OCI-LY7 (cell line): ENCODE results near the gene PPP2R1A. TPM values are rescaled to one million over a fixed set of nuclear protein-coding genes. Genes with fewer than 3 reads are reported as not detected.

ENCODE experiments used
- BruUV-seq: library from RNA; stranded (reverse); fragments of 400-500 nt; replicated peaks from 2 replicates; lab custom pipeline; 2021; lab: Mats Ljungman, UMichigan
- CTCF ChIA-PET: fragments of 300-600 bp; sonication (Branson Sonifier 250); formaldehyde crosslinking; loops from one replicate; lab custom pipeline; 2022; ENCODE audit warnings: antibody characterized with exemption; ENCODE audit not compliant: unreplicated experiment; lab: Charles Lee
- POLR2A ChIA-PET: fragments of 300-600 bp; sonication (Branson Sonifier 250); formaldehyde crosslinking; loops from one replicate; lab custom pipeline; 2022; ENCODE audit warnings: antibody characterized with exemption; lab: Charles Lee
- DNase-seq: peaks from one replicate; pipeline ENCODE4 v3.0.0-alpha.2; 2015; ENCODE audit warnings: low spot score
- H2AFZ ChIP-seq: fragments of 200-600 bp; sonication (generic), shearing (Covaris generic); 2 replicates; pipeline ENCODE4 v1.6.1; 2014; ENCODE audit warnings: mild to moderate bottlenecking, antibody characterized with exemption, low read length, moderate library complexity
- H3K27ac ChIP-seq: fragments of 200-600 bp; sonication (generic); 2 replicates; pipeline ENCODE4 v1.5.1; 2014; ENCODE audit warnings: mixed run types, low read depth, mild to moderate bottlenecking, moderate library complexity, low read length, inconsistent platforms; ENCODE audit not compliant: poor library complexity, severe bottlenecking
- H3K36me3 ChIP-seq: fragments of 200-600 bp; sonication (generic); 2 replicates; pipeline ENCODE4 v1.6.1; 2014; ENCODE audit warnings: mild to moderate bottlenecking, antibody characterized with exemption, low read length, moderate library complexity, mixed read lengths; ENCODE audit not compliant: insufficient read depth
- H3K4me1 ChIP-seq: fragments of 200-600 bp; sonication (generic); 2 replicates; pipeline ENCODE4 v1.5.1; 2014; ENCODE audit warnings: mild to moderate bottlenecking, low read length; ENCODE audit not compliant: insufficient read depth, poor library complexity, severe bottlenecking
- H3K4me2 ChIP-seq: fragments of 200-600 bp; sonication (generic); 2 replicates; pipeline ENCODE4 v1.6.1; 2014; ENCODE audit warnings: mild to moderate bottlenecking, low read length
- H3K4me3 ChIP-seq: fragments of 200-600 bp; sonication (generic); 2 replicates; pipeline ENCODE4 v1.5.1; 2014; ENCODE audit warnings: mild to moderate bottlenecking, low read depth, low read length; ENCODE audit not compliant: poor library complexity, severe bottlenecking
- H3K79me2 ChIP-seq: fragments of 200-600 bp; sonication (generic); 2 replicates; pipeline ENCODE4 v1.6.1; 2016; ENCODE audit warnings: low read depth, mild to moderate bottlenecking, low read length, moderate library complexity, mixed read lengths; ENCODE audit not compliant: insufficient read depth
- H3K9me2 ChIP-seq: fragments of 200-600 bp; sonication (generic); 2 replicates; pipeline ENCODE4 v1.6.1; 2016; ENCODE audit warnings: mild to moderate bottlenecking, low read length, mixed read lengths; ENCODE audit not compliant: insufficient read depth
- H3K9me3 ChIP-seq: fragments of 200-600 bp; sonication (generic); 2 replicates; pipeline ENCODE4 v1.6.1; 2014; ENCODE audit warnings: mild to moderate bottlenecking, mixed run types, low read length, mixed read lengths
- H4K20me1 ChIP-seq: fragments of 200-600 bp; sonication (generic); 2 replicates; pipeline ENCODE4 v1.6.1; 2014; ENCODE audit warnings: mild to moderate bottlenecking, antibody characterized with exemption, low read length, moderate library complexity, mixed read lengths; ENCODE audit not compliant: insufficient read depth
- CTCF ChIP-seq: fragments of 200-600 bp; sonication (generic); conservative IDR thresholded peaks from 2 replicates; pipeline ENCODE4 v1.5.1; 2014; ENCODE audit warnings: mild to moderate bottlenecking, antibody characterized with exemption, low read length, moderate library complexity, mixed read lengths
- EZH2phosphoT487 ChIP-seq: fragments of 200-600 bp; sonication (generic); IDR thresholded peaks from 2 replicates; pipeline ENCODE4 v1.6.1; 2018; ENCODE audit warnings: low read depth, borderline replicate concordance, mild to moderate bottlenecking, mixed run types, antibody characterized with exemption, low read length, moderate library complexity, mixed read lengths
- intact Hi-C: fragments of 100-400 bp; cut with micrococcal nuclease; formaldehyde crosslinking; loops from one replicate; pipeline ENCODE4 v1.10.0; 2022; ENCODE audit not compliant: unreplicated experiment
- total RNA-seq, 2 experiments: library from RNA; depleted of rRNA in 1 of 2; stranded (reverse); fragments of >200 nt in 1 of 2; shearing (Covaris generic) in 1 of 2; gene quantifications; 2 replicates each; pipeline ENCODE4 v1.2.3, GENCODE V29; 2014 to 2022

The PPP2R1A gene
- total RNA-seq, 2 experiments from 2014 or later = 154 to 207 TPM

GRCh38 chr19:52217576-52217975, 27.7 kb downstream of the PPP2R1A start:
- TF ChIP-seq CTCF (no peak), EZH2phosphoT487 (no peak)
- CTCF ChIA-PET = no interaction called here
- no peaks in the 10 kb centered on the region for H3K9me3 ChIP-seq
- H4K20me1 ChIP-seq = no peaks in the 10 kb centered on the region
- H3K4me2 ChIP-seq = no peak overlapping the region
- H3K79me2 ChIP-seq = no peaks in the 10 kb centered on the region
- POLR2A ChIA-PET = no interaction called here
- no TSS peak for BruUV-seq
- no peak overlapping the region for H3K27ac ChIP-seq
- no peaks in the 10 kb centered on the region for H3K4me1 ChIP-seq
- H3K4me3 ChIP-seq = no peak overlapping the region
- no peaks in the 10 kb centered on the region for H3K9me2 ChIP-seq
- intact Hi-C loops = no loop called here
- H2AFZ ChIP-seq = no peak overlapping the region
- H3K36me3 ChIP-seq = peaks cover 100% of the 10 kb centered on the region
- DNase-seq = no peak

DNA sequence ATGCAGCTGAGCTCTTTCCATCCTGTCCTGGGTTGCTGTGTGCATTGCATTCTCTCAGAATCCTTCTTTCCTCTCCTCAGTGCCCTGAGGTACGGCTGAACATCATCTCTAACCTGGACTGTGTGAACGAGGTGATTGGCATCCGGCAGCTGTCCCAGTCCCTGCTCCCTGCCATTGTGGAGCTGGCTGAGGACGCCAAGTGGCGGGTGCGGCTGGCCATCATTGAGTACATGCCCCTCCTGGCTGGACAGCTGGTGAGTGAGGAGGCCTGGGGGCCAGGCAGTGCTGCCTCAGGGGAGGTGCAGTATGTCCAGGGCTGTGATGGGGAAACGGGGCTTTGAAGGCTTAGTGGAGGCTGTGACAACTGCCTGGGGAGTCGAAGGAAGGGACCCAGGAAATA, 29.8 kb downstream of the PPP2R1A start:
- no peaks in the 10 kb centered on the region for H3K9me2 ChIP-seq
- H3K79me2 ChIP-seq = no peaks in the 10 kb centered on the region
- no peak overlapping the region for H2AFZ ChIP-seq
- peaks cover 100% of the 10 kb centered on the region for H3K36me3 ChIP-seq
- no peaks in the 10 kb centered on the region for H4K20me1 ChIP-seq
- no peak for DNase-seq
- no peaks in the 10 kb centered on the region for H3K9me3 ChIP-seq
- H3K4me1 ChIP-seq = no peaks in the 10 kb centered on the region
- intact Hi-C loops = no loop called here
- ChIA-PET POLR2A (no interaction called here), CTCF (no interaction called here)
- TF ChIP-seq CTCF (no peak), EZH2phosphoT487 (no peak)
- H3K27ac ChIP-seq = no peak overlapping the region
- no peak overlapping the region for H3K4me3 ChIP-seq
- no TSS peak for BruUV-seq
- no peak overlapping the region for H3K4me2 ChIP-seq

DNA sequence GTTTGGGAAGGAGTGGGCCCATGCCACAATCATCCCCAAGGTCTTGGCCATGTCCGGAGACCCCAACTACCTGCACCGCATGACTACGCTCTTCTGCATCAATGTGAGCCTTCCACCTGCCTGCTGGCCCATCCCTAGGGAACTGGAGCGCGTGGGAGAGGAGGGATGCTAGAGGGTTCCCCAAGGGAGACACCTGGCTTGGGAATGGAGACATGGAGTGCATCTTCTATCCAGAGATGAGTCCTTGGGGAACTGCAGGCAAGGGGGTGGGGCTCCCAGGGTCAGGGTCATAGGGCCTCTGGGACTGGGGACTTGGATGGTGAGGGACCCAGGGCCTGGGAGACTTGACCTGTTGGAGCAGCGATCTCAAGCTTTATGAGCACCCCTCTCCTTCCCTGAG, 31.2 kb downstream of the PPP2R1A start:
- Histone ChIP-seq H3K4me3 (no peak overlapping the region), H3K27ac (no peak overlapping the region), H3K9me3 (no peaks in the 10 kb centered on the region), H3K9me2 (no peaks in the 10 kb centered on the region), H3K36me3 (peaks cover 100% of the 10 kb centered on the region), H4K20me1 (no peaks in the 10 kb centered on the region), H3K79me2 (no peaks in the 10 kb centered on the region), H3K4me2 (no peak overlapping the region), H2AFZ (no peak overlapping the region), H3K4me1 (no peaks in the 10 kb centered on the region)
- intact Hi-C loops = no loop called here
- TF ChIP-seq CTCF (no peak), EZH2phosphoT487 (no peak)
- ChIA-PET CTCF (no interaction called here), POLR2A (no interaction called here)
- no peak for DNase-seq
- BruUV-seq = no TSS peak
